D341Med (cell line): ENCODE measurements around the gene TBC1D22A.

Experiments
- DNase-seq: peaks from one replicate; pipeline ENCODE4 v3.0.0; 2012; ENCODE audit warnings: low spot score

Gene TBC1D22A

DNA sequence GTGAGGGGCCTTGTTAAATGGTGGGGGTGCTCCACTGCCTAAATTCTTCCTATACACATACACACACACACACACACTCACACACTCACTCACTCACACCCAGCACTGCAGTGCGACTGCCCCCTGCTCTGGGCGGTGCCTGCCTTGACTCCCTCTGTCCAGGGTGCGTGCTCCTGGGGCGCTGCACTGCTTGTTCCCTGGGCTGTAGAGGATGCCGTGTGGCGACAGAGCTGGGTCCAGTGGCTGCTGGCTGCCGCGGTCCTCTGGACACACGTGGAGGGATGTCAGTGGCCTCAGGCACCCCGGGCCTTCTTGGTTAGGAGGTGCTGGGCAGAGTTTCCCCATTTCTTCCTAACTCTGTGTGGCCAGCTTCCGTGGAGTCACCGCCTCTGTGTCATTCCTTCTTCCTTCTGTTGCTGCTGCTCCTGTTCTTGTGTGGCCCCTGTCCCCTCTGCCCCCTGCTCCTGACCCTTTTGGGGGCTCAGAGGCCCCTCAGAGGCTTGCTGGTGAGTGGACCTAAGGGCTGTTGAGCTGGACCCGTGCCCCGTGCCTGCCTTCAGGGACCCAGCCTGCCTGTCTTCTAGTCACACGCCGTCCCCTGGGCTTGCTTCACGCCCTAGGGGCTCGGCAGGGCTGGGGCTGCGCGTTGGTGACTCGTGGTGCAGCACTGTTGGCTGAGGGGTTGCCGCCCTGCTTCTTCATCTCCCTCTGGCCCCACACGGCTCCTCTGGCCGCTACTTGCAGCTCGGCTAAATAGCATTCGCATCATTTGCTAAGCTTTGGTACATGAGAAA is 147.0 kb downstream of the TBC1D22A start:
- DNase-seq: no peak

DNA sequence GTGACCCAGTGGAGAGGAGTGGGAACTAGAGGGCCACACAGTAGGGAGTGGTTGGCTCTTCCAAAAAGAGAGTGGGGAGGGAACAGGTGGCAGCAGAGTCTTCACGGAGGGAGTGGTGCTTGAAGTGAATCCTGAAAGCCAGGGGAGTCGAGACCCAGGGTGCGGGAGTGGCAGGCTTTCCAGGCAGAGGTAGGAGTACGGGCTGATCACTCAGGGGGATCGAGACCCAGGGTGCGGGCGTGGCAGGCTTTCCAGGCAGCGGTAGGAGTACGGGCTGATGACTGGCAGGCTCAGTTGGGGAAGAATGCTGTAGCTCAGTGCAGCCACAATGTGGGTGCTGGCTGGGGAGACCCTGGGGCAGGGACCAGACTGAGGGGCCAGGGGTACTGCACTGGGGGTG is 148.2 kb downstream of the TBC1D22A start:
- no peak for DNase-seq

DNA sequence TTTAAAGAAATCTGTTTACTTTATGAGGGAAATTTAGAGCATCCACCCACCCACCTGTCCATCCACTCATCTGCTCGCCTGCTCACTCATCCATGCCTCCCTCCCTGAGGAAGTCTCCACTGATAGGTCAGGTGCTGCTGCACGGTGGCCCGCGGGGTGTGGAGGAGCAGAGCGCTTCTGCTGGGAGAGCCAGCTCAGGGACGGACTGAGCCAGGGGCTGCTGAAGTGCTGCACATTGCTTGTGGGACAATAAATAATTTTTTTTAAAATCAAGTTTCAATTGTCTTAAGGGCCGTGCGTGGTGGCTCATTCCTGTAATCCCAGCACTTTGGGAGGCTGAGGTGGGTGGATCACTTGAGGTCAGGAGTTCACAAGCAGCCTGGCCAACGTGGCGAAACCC is 148.9 kb downstream of the TBC1D22A start:
- no peak for DNase-seq

DNA sequence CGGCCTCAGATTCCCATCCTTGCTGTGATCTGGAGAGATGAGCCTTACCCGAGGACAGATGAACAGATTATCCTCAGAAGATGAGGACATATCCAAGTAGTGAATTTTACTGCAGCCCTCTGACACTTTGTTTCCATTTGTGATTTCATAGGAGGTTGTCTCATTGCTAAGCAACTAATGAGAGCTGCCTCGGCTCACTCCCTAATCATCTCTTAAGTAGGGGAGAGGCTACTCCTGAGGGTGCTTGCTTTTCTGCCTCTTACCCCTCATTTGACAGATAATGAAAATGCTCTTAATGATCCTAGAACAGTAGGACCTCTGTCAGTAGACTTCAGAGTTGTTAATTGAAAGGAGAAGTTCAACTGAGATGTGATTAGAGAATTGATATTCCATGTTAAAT is 150.9 kb downstream of the TBC1D22A start:
- DNase-seq: no peak

DNA sequence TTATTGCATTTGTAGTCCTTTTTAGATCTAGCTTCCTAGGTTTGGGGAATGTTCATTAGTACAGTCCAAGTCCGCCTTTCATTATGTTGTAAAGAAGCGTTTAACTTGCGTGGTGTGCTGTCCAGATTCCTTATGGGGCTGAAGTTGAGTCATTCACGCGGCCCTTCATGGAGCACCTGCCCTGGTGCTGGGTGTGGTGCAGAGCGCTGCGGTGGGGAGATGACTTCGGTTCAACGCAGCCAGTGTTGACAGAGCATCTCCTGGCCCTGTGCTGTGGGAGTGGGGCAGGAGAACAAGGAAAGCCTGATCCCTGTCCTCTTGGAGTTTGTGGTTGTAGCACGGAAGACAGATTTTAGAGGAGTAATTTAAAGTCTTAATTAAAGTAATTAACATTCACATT is 152.0 kb downstream of the TBC1D22A start:
- no peak for DNase-seq

DNA sequence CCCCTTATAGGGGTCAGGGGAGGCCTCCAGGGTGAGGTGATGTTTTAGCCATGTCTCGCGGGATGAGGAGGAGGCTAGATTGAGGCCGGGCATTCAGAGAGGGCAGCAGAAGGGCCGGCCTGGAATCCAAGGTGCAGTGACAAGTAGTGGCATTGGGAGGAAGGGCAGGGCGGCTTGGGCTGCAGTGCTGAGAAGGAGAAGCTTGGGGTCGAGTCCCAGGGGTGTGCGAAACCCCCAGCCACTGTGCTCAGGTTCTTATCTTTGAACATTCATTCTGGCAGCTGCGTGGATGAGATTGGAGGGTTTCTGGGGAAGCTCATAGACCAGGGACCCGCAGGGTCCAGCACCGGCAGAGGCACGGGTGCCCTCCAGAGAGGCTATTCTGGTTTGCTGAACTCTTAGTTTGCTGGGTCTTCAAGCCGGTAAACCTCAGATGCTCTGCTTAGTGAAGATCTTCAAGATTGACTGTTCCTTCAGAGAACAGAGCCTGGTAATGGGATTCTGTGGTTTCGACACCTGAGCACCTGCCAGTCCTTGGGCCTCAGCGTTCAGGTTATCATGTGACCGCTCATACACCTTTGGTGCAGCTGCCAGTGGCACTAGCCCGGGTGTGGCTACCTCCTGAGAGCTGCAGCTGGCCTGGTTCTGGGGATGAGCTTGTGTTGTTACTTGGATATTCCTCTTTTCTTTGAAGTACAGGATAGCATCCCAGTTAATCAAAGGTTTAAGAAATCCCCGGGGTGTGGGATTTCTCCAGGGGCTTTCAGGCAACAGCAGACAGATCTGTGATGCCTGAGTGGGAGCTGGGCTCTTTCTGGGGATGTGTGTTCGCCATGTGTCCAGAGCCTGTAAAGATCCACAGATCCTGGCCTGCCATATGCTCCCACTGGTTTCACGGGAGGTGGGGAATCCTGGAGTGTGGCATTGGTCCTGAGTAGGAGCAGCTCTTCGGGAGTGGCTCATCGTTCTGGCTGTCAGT is 152.8 kb downstream of the TBC1D22A start:
- DNase-seq: peak; percentile 54

DNA sequence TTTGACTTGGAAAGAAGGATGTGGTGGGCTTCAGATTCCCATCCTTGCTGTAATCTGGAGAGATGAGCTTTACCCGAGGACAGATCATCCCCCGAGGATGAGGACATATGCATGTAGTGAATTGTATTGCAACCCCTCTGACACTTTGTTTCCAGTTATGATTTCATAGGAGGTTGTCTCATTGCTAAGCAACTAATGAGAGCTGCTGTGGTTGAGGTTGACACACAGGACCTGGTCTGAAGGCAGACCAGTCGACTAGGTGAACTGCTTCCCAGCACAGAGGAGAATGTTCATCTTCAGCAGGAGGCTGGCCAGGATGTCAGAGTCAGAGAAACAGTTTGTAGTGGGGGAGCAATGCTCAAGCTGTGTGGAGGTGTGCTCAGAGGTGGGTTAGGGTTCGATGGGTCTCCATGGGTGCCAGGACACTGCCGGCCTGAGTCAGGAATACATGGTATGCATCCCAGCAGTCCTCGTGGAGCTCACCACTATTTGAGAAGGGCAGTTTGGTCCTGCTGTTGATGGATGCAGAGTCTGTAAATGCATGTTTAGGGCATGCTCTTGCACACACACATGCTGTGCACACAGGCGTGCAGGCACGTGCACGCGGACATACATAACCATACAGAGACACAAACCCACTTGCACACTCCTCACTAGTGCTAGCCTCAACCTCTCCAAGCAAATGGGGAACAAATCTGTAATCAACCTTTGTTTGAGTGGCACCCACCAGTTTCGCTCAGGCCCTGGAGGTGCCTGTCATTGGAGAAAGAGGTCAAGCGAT is 153.7 kb downstream of the TBC1D22A start:
- no peak for DNase-seq

DNA sequence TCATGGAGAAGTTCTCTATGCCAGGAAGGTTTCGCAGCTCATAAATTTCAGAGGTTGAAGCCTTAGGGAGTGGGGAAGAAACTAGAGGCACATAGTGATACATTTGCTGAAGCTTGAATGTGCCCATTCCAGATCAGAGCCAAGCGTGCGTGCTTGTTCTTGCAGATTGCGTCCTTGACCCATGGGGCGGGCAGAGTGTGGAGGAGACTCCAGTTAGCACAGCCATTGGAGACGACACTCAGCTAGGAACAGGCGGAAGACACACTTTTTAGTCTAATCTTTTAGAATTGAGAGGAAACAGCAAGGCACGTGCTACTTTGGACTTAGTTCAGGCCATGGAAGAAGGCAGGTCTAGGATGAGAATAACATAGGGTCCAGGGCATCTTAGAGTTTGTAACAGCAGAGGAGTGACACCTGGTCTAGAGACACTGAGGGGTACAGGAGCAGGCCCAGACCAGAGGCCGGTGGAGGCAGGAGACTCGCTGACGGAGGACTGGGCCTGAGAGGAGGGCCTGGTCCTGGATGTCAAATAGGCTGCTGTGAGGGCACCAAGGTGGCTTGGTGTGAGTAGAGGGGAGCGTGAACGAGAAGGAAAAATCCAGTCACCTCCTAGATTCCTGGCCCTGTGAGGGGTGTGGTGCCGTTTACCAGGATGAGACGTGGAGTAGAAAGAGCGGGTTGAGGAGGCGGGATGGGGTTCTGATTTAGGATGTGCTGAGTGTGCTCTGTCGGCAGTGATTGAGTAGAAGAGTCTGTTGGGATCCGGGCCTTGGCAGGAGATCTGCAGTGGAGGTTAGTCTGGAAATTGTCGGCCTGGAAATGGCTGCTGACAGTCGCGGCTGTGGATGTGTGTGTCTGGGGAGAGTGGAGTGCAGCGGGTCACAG is 154.7 kb downstream of the TBC1D22A start:
- no peak for DNase-seq

DNA sequence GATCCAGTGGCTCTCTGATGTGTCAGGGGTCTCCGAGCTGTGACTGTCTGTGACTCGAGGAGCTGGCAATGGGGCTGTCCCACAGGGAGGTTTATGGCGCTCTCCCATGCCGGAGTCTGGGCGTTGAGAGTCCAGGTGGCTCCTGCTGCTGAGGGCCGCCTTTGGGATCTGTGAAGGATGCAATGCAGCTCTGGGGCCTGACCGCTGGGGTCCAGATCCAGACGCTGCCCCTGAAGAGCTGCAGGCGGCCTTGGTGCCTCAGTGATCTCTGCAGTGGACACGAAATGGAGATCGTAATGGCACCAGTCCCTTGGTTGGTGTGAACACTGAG is 155.3 kb downstream of the TBC1D22A start:
- no peak for DNase-seq

DNA sequence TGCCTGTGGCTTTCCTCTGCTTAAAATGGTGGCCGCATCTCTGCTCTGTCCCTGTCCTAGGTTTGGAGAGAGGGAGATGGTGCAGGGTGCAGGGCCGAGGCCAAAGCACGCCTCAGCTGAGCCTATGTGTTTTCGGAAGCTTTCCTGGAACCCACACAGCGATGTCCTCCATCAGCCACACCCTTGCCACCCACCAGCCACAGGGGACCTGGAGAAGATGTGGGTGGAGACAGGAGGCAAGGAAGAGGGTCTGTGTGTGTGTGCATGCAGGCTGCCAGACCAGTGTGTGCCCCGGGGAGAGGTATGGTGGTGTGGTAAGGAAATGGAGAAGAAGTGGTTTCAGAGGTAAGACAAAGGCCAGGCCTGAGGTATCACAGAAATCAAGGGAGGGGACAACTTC is 155.7 kb downstream of the TBC1D22A start:
- DNase-seq: no peak

DNA sequence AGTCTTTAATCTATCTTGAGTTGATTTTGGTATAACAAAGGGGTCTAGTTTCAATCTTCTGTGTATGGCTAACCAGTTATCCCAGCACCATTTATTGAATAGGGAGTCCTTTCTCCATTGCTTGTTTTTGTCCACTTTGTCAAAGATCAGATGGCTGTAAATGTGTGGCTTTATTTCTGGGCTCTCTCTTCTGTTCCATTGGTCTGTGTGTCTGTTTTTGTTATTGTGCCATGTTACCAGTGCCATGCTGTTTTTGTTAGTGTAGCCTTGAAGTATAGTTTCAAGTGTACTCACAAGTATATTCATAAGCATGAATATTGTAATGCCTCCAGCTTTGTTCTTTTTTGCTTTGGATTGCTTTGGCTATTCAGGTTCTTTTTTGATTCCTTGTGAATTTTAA is 159.6 kb downstream of the TBC1D22A start:
- no peak for DNase-seq

DNA sequence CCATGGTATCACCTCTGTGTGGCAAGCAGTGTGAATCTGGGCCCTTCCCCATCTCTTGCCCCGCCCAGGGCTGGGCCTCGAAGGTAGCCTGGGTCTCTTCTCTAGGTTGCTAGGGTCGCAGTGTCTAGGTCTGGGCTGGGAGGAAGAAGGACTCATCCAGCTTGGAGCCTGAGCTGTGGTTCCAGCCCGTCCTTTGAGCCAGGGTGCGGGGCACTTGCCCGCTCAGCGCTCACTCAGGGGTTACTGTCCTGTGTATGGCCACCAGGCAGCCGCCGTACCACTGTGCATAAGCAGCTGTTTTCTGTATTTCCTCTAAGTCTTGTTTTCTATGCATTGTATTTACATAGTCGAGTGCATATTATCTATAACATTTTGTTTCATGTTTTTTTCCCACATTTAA is 160.9 kb downstream of the TBC1D22A start:
- no peak for DNase-seq

DNA sequence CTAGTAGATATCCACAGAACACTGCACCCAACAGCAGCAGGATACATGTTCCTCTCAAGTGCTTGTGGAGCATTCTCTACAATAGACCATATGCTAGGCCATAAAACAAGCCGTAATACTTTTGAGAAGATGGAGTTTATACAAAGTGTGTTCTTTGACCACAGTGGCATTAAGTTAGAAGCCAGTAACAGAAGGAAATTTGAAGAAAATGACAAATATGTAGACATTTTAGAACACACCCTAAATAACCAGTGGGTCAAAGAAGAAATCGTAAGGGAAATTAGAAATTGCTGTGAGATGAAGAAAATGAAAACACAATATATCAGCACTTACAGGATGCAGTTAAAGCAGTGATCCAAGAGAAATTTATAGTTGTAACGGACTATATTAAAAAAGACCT is 163.4 kb downstream of the TBC1D22A start:
- DNase-seq: no peak

DNA sequence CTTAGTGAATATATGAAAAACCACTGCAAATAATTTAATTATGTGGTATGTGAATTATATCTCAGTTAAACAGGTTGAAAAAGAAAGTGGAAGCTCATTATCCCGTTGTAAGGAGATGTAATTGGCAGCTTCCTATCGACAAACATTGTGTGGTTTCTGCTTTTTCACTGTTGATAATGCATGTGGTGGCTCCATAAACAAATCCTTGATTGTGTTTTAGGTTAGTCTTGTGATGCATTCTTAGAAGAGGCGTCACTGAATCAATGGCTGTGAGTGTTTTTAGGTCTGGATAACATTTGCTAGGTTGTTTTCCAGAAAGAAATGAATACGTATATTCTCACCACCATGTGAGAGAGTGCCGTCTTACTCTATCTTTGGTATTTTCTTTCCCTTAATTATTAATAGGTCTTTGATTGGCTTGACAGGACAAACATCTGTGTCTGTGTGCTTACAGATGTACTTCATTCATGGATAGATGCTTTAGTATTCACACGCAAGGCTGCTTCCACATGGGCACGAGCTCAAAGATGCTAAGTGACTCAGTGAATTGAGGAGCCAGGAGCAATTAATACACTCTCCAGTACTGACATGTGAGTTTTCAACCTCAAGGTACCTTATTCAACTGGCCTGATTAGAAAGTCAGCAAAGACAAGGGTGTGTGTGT is 166.7 kb downstream of the TBC1D22A start:
- DNase-seq: no peak

DNA sequence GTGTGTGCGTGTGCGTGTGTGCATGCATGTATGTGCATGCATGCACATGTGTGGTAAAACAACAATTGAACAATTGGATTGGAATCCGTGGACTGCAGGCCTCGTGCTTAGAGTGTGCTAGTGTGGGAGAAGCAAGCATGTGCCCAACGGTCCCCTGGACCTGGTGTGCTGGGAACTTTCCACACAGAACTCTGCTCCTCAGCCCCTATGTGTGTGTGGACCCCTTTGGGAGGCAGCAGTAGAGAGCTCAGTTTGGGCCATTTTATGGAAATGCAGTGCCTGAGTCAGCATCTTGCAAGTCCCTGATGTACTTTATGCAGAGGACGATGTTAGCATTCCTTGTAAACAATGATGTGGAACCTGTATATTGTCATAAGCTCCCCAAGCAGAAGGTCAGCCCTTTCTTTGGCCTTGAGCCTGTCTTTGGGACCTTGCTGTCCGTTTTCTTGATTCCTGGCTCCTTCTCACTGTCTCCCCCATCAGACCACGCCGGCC is 167.3 kb downstream of the TBC1D22A start:
- DNase-seq: no peak

DNA sequence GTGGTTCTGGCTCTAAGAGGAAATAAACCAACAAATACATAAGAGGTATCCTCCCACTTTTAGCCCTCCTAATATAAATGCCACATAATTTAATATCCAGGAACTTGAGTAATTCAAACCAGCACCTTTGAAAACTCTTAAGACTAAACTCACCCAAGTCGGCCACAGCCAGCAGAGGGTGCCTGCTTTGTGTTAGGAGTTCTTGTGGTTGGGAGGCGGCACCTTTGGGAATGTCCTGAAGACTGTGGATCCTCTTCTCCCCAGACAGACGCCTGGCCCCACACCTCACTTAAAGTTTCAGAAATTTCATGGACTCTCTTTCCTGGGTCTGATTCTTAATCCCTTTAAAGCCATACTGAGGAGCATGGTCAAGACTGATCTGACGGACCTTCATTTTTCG is 169.0 kb downstream of the TBC1D22A start:
- no peak for DNase-seq

DNA sequence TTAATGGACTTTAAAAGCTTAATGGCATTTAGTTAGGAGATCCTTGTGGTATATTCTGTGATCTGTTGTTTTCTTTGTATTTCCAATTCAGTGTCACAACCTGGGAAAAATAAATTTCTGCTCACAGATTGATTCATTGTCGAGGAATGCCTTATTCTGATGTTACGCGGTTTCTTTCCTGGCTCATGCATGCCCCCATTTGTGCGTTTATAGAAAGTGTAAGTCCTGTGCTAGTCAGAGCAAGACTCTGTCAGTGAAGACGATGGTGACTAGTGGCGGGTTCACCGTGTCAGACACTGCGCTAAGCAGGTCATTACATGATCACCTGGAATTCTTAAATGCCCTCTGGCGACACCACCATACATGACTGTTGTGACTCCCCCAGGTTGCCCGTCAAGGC is 169.4 kb downstream of the TBC1D22A start:
- no peak for DNase-seq

DNA sequence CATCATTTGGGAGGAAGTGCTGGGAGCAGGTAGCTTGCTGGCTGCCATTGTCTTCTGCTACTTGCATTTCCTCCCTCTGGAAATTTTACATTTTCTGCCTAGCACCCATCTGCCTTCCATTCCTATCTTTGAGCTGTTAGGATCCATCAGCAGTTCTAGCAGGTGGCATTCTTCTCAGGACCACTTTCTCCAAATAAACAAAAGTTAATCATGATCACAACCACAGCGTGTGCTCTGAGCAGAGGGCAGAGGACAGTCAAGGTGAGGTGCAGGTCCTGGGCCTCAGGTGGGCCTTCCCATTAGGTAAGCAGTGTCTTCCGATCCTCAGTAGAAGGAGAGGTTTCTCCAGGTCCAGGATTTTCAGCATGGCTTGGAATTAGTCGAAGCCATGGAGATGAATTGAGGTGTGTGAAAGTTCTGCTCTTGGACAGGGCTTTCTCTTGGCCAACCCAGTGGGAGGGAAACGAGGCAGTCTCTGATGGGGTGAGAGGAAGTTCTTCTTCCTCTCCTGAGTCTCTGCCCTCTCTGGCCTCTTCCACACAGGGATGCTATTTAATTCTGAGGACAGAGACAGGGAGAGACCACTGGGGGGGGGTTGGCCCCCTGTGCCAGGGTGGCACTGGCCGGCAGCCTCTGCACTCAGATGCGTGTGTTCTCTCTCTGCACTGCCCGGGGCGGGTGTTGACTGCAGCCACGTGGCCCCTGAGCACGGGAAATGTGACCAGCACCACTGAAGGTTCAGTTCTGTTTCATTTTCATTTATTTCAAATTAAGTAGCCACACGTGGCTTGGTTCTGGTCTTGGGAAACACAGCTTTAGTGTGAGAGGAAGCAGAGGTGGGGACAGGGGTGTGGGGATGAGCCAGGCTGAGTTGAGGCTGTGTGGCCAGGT is 170.8 kb downstream of the TBC1D22A start:
- no peak for DNase-seq

DNA sequence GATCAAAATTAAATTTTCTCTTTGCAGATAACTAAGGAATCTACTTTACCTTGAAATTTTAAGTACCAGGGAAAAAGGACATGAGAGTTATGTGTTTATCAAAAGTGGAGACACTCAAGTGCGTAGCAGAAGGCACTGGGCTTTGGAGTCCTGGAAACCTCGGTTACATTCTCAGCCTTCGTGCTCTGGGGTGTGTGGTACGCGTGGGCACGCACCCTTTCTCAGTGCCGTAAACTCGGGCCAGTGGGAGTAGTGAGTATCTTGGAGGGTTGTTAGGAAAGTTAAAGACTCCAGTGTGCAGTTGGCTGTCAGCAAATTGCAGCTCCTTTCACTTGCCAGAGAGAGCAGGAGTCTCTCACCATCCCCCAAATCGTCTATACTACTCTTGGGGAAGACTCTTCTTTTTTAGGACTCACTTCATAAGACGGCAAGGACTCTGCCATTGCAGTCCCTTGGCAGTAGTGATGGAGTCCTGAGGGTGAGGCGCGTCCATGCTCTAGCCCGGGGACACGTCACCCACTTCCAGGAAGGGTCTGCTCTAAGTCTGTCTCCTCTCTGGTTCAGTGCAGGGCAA is 171.8 kb downstream of the TBC1D22A start:
- no peak for DNase-seq
